ENCODE measurements around the gene WWC2.
"Not testable (repeated sequence)": the region's sequence is repeated elsewhere in the genome, so short reads cannot be mapped to it uniquely, and the experiment has no call there.

WWC2 gene

DNA sequence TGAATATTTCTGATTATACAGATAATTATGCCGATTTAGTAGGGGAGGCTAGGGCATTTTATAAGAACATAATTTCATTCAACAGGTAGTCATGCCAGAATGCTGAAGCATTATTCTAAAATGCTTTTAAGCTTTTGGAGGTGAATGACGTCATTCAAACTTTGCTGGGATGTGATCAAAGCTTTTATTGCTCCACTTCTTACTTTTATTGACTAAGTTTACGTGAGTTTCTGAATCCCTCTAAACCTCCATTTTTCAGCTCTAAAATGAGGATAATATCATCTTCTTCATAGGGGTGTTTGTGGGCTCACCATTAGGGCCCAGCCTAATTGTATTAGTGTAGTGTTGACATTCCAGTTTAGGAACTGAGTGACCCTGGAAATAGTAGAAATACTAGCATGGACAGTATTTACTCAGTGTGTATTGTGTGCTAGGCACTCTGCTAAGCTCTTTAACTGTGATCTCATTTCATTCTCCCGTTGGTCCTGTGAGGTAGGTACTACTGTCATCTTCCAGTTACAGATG, 3.0 kb downstream of the WWC2 start:
- no peak for ATAC-seq

GRCh38 chr4:183105092-183105491, 6.0 kb downstream of the WWC2 start:
- no peak for ATAC-seq

DNA sequence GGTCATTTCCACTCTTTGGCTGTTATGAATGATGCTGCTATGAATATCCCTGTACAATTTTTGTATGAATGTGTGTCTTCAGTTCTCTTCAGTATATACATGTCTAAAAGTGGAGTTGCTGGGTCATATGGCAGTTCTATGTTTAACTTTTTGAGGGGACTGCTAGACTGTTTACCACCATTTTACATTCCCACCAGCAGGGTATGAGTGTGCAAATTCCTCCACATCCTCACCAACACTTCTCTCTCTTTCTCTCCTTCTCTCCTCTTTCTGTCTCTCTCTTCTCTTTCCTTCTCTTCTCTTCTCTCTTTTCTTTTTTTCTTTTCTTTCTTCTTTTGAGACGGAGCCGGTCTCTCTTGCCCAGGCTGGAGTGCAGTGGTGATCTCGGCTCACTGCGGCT, 7.8 kb downstream of the WWC2 start:
- ATAC-seq, result no peak

GRCh38 chr4:183107891-183108459, 8.9 kb downstream of the WWC2 start:
- no peak for ATAC-seq

- no peak for ATAC-seq
Observed at GRCh38 chr4:183110244-183110643, 11.2 kb downstream of the WWC2 start.

DNA sequence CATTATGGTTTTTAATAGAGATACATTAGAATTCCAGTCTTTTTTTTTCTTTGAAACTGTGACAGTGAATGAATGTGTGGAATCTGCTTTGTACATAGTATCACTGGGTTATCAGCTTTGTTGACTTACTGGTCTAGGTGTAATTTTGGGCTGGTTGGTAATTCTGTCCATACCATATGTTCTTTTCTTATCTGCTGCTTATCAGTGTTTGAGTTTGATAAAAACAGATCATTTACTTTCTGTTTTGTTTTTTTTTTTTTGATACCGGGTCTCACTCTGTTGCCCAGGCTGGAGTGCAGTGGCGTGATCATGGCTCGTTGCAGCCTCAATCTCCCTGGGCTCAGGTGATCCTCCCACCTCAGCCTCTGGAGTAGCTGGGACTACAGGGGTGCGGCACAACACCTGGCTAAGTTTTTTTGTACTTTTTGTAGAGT, 12.4 kb downstream of the WWC2 start:
- no peak for ATAC-seq

- no peak for ATAC-seq
Observed at GRCh38 chr4:183118141-183118540, 19.1 kb downstream of the WWC2 start.

DNA sequence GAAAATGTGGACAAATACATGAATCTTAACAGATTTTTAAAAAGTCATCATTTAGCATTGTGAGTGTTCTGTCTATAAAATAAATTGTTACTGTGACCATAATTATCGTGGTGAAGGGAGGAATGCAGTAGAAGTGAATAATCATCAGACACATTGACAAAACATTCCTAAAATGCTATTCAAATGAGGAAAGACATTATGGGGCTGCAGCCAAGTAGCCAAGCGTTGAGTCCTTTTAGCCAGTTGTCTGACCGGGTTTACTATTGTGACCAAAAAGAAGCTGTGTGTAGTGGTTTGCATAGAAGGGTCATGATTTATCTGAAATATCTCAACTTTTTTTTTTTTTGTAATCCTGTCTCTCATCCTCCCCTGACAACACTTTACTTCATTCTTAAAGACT, 19.5 kb downstream of the WWC2 start:
- ATAC-seq, result no peak

GRCh38 chr4:183121660-183122059, 22.6 kb downstream of the WWC2 start:
- ATAC-seq, result not testable (repeated sequence)

DNA sequence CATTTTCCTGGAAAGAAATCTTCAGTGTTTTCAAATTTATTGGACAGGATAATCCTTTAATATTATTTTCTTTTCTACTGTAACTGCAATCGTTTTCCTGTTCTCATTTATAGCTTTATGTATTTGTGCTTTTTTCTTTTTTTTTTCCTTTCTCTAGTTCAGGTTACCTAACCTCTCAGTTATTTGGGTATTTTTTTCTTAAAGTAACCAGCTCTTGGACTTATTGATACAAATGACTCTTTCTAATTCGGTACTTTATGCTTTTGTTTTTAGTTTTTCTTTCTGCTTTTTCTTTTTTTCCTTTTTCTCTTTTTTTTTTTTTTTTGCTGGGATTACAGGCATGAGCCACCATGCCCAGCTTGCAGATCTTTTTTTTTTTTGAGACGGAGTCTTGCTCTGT, 25.2 kb downstream of the WWC2 start:
- no peak for ATAC-seq

GRCh38 chr4:183124865-183125264, 25.8 kb downstream of the WWC2 start:
- no peak for ATAC-seq

DNA sequence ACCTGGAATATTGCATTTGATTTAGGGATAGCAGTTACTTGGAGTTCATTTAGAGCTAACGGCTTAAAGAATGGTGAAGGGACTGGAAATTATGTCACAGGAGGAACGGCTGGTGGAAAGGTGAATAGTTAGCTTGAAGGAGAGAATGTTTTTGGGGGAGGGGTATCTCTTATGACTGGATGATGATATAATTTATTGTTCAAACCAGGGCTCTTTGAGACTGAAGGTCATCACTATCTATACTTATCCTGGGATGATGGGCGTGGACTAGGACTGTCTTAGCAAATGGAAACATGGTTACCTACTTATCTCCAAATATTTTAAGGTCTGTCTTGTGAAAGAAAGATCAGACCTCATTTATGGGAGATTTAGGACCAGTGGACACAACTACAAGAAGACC, 30.1 kb downstream of the WWC2 start:
- no peak for ATAC-seq

DNA sequence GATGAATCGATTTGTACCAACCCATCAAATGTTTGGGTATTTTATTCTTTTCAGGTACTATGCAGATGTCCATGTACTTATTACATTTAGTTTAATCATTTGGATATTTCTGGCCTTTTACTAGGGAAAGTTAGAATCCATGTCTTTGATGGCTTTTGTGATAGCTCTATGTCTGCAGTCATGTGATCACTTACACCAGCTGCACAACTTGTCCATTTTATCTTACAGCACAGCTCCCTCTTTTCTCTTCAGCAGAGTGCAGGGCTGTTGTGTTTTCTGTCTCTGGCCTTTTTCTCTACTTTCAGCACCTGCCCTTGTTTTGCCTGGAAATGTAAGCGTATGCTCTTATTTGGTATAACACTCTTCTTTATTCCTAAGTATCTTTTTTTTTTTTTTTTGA, 30.6 kb downstream of the WWC2 start:
- no peak for ATAC-seq

DNA sequence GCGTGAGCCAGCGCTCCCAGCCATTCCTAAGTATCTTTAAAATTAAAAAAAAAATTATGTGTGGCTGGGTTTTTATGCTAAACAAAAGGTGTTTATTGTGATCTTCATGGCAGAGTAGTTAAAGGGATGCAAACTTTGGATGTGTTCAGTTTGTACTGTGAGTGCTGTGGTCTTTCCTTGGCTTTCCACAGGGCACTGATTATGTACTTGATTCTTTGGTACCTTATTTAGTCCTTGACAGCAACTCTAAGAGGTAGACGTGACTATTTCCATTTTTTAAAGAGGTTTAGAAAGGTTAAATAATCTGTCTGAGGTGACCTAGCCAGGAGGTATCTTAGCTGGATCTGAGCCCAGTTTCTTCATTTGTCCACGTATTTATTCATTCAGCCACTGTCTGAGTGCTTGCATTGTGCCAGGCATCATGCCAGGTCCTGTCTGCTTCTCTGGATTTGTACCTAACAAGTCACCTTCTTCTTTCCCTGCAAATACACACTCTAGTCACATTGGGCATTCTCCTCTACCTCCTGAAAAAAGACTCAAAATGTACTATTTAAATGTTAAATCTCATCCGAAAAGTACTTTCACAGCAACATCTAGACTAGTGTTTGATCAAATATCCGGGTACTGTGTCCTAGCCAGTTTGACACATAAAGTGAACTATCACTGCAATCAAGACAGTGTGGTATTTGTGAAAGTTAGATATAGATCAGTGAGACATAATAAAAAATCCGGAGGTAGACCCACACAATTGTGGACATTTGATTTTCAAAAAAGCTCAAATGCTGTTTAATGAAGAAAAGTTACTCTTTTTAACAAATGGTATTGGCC, 31.5 kb downstream of the WWC2 start:
- ATAC-seq, result no peak

DNA sequence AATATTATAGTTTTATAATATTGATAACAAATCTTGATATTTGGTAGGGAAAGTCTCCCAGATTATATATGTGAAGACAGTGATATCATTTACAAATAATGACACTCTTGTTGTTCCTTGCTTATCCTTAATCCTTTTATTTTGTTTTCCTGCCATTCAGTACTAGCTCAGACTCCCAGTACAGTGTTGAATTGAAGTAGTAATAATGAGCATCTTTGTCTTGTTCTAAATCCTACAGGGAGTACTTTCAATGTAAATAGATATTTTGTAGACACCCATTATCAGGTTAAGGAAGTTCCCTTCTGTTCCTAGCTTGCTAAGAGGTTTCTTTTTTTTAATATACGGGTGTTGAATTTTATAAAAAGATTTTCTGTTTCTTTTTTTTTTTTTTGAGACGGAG, 33.0 kb downstream of the WWC2 start:
- no peak for ATAC-seq

DNA sequence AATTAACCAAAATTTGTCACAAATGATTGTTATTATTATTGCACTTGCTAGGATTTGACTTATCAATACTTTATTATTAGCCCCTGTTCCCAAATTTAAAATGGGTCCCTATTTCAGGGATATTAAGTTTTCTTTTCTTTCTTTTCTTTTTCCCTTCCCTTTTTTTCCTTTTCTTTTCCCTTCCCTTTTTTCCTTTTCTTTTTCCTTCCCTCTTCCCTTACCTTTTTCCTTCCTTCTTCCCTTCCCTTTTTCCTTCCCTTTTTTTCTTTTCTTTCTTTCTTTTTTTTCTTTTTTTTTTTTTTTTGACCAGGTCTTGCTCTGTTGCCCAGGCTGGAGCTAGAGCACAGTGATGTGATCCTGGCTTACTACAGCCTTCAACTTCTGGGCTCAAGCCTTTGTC, 33.8 kb downstream of the WWC2 start:
- ATAC-seq, result no peak

GRCh38 chr4:183136855-183137254, 37.8 kb downstream of the WWC2 start:
- ATAC-seq, result no peak

GRCh38 chr4:183139058-183139750, 40.1 kb downstream of the WWC2 start:
- ATAC-seq, result no peak

GRCh38 chr4:183139972-183140570, 41.0 kb downstream of the WWC2 start:
- no peak for ATAC-seq

- no peak for ATAC-seq
Observed at GRCh38 chr4:183140911-183141320, 41.9 kb downstream of the WWC2 start.

DNA sequence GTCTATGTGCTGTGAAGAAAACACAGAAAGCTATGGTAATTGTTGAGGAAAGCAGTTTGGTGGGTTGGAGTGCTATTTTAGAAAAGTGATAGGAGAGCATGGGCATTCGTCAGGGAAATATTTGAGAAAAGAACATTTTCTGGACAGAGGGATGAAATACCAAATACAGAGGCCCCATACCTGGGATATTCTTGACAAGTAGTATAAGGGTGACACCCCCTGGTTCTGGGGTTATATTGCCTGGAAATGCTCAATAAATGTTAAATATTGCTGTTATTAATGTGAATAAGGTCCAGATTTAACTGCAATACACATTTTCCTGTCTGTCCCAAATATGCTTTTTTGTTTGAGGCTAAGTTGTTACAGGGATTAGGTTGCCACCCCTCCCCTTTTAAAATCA, 42.9 kb downstream of the WWC2 start:
- no peak for ATAC-seq

DNA sequence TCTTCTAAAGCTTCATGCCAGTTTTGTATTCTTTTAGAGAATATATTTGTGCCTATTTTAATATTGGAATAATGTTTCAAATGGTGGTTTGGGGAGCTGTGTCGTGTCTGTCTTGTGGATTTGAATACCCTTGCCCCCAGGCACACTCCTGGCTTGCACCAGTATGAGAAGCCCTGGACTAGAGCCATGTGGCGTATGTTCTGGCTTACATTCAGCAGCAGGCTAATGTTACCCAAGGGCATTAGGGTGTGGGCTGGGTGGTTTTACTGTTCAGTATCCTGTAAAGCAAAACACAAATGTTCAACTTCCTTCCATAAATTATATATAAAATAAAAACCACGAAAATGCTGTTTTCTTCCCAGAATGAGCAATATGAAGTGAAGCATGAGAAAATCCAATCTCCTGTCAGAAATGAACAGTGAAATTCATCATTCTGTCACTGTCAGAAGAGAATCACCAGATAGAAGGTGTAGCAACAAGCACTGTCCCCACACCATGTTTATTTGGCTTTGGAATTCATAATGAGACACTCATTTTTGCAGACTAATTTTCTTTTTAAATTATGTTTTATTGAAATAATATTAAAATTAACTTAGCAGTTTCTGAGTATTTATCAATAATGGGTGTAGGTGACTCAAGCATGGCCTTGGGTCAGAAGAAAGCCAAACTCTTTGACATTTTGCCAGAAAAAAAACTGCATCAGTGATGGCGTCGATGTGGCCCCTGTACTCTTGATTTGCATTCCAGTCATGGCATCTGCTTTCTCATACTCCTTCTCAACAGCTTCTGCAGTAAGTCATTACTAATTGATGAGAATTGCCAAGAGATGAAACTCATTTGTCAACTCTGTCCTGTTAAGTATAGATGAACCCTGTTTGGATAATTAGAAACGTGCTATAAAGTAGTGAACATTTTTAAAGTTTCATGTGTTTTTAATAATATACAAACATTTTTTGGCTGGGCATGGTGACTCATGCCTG, 43.8 kb downstream of the WWC2 start:
- ATAC-seq, result no peak
